HEK293 (cell line): ENCODE measurements around the gene KRTAP5-7.
A peak's percentile ranks its signal among the peaks of the same experiment; 100 is the strongest.
"Not testable (repeated sequence)": the region's sequence is repeated elsewhere in the genome, so short reads cannot be mapped to it uniquely, and the experiment has no call there.

Experiments
- CTCF ChIA-PET: fragments of 350-600 bp; formaldehyde crosslinking; extraction: SDS; loops from one replicate; lab custom pipeline; 2021; ENCODE audit warnings: antibody characterized with exemption; lab: Yijun Ruan, JAX
- POLR2A ChIA-PET: fragments of 300-600 bp; formaldehyde crosslinking; extraction: SDS; loops from one replicate; lab custom pipeline; 2020; ENCODE audit warnings: antibody characterized with exemption, inconsistent platforms; lab: Yijun Ruan, JAX
- H3K27ac ChIP-seq: fragments of 200-500 bp; sonication (Bioruptor generic); 2 replicates; pipeline ENCODE4 v1.5.1; 2014; ENCODE audit warnings: low read depth, low read length, control low read depth, inconsistent platforms; ENCODE audit errors: extremely low read depth
- H3K36me3 ChIP-seq, 2 experiments: fragments of 200-500 bp in 1 of 2; sonication (Bioruptor generic) in 1 of 2; 1 replicate in 1 of 2; 2 replicates in 1 of 2; pipeline ENCODE4 v1.5.1; 2014 to 2017; ENCODE audit warnings: inconsistent platforms in 2 of 2, low read length in 2 of 2; ENCODE audit not compliant: control insufficient read depth in 2 of 2, insufficient read depth in 1 of 2
- H3K4me1 ChIP-seq: fragments of 200-500 bp; sonication (Bioruptor generic); 2 replicates; pipeline ENCODE4 v1.5.1; 2014; ENCODE audit warnings: mild to moderate bottlenecking, low read length, inconsistent platforms; ENCODE audit not compliant: control insufficient read depth, insufficient read depth
- H3K4me3 ChIP-seq: 2 replicates; pipeline ENCODE4 v1.5.1; 2011; ENCODE audit warnings: low read depth, mild to moderate bottlenecking, control low read depth, low read length, moderate library complexity
- H3K9me3 ChIP-seq: fragments of 200-500 bp; sonication (Bioruptor generic); 2 replicates; pipeline ENCODE4 v1.5.1; 2014; ENCODE audit warnings: low read depth, low read length, inconsistent platforms; ENCODE audit not compliant: control insufficient read depth, insufficient read depth
- KLF9 ChIP-seq: fragments of 450-650 bp; formaldehyde crosslinking; IDR thresholded peaks from 2 replicates; pipeline ENCODE4 v1.5.1; 2016; ENCODE audit warnings: missing biosample characterization, missing genetic modification characterization, low read depth
- SALL2 ChIP-seq: fragments of 450-650 bp; formaldehyde crosslinking; IDR thresholded peaks from 2 replicates; pipeline ENCODE4 v1.5.0; 2017; ENCODE audit warnings: missing biosample characterization, mild to moderate bottlenecking, missing genetic modification characterization, borderline replicate concordance
- SCRT2 ChIP-seq: fragments of 450-650 bp; formaldehyde crosslinking; IDR thresholded peaks from 2 replicates; pipeline ENCODE4 v1.5.1; 2016; ENCODE audit warnings: missing biosample characterization, missing genetic modification characterization
- YY2 ChIP-seq: fragments of 450-650 bp; formaldehyde crosslinking; IDR thresholded peaks from 2 replicates; pipeline ENCODE4 v1.5.1; 2016; ENCODE audit warnings: missing biosample characterization, missing genetic modification characterization
- ZBTB48 ChIP-seq: fragments of 450-650 bp; formaldehyde crosslinking; IDR thresholded peaks from 2 replicates; pipeline ENCODE4 v1.5.1; 2016; ENCODE audit warnings: missing biosample characterization, missing genetic modification characterization
- ZNF223 ChIP-seq: fragments of 450-650 bp; formaldehyde crosslinking; IDR thresholded peaks from 2 replicates; pipeline ENCODE4 v1.5.1; 2016; ENCODE audit warnings: missing biosample characterization, missing genetic modification characterization
- ZNF239 ChIP-seq: fragments of 450-650 bp; formaldehyde crosslinking; IDR thresholded peaks from 2 replicates; pipeline ENCODE4 v1.5.1; 2016; ENCODE audit warnings: missing biosample characterization, missing genetic modification characterization
- ZNF248 ChIP-seq: fragments of 450-650 bp; formaldehyde crosslinking; IDR thresholded peaks from 2 replicates; pipeline ENCODE4 v1.5.1; 2017; ENCODE audit warnings: missing biosample characterization, missing genetic modification characterization
- ZNF292 ChIP-seq: fragments of 450-650 bp; formaldehyde crosslinking; IDR thresholded peaks from 2 replicates; pipeline ENCODE4 v1.5.1; 2016; ENCODE audit warnings: low read depth, missing biosample characterization, missing genetic modification characterization, borderline replicate concordance
- ZNF335 ChIP-seq: fragments of 450-650 bp; formaldehyde crosslinking; conservative IDR thresholded peaks from 2 replicates; pipeline ENCODE4 v1.5.1; 2016; ENCODE audit warnings: missing biosample characterization, missing genetic modification characterization
- ZNF350 ChIP-seq: fragments of 450-650 bp; formaldehyde crosslinking; IDR thresholded peaks from 2 replicates; pipeline ENCODE4 v1.5.0; 2017; ENCODE audit warnings: missing biosample characterization, mild to moderate bottlenecking, missing genetic modification characterization
- ZNF548 ChIP-seq: fragments of 450-650 bp; formaldehyde crosslinking; IDR thresholded peaks from 2 replicates; pipeline ENCODE4 v1.5.1; 2016; ENCODE audit warnings: missing biosample characterization, missing genetic modification characterization
- ZNF660 ChIP-seq: fragments of 450-650 bp; IDR thresholded peaks from 2 replicates; pipeline ENCODE4 v1.5.1; 2018; ENCODE audit warnings: missing biosample characterization, mild to moderate bottlenecking, missing genetic modification characterization
- ZNF677 ChIP-seq: fragments of 450-650 bp; IDR thresholded peaks from 2 replicates; pipeline ENCODE4 v1.5.0; 2018; ENCODE audit warnings: missing biosample characterization, mild to moderate bottlenecking, missing genetic modification characterization, moderate library complexity
- ZNF792 ChIP-seq: fragments of 450-650 bp; formaldehyde crosslinking; IDR thresholded peaks from 2 replicates; pipeline ENCODE4 v1.5.1; 2016; ENCODE audit warnings: missing biosample characterization, missing genetic modification characterization
- TF ChIP-seq, protein P1 (sequence below): fragments of 450-650 bp; formaldehyde crosslinking; IDR thresholded peaks from 2 replicates; pipeline ENCODE4 v1.5.1; 2017; ENCODE audit warnings: missing biosample characterization, mild to moderate bottlenecking, missing genetic modification characterization, moderate library complexity
- TF ChIP-seq, protein P2 (sequence below): fragments of 450-650 bp; formaldehyde crosslinking; IDR thresholded peaks from 2 replicates; pipeline ENCODE4 v1.5.1; 2016; ENCODE audit warnings: missing biosample characterization, missing genetic modification characterization, borderline replicate concordance

The KRTAP5-7 gene

DNA sequence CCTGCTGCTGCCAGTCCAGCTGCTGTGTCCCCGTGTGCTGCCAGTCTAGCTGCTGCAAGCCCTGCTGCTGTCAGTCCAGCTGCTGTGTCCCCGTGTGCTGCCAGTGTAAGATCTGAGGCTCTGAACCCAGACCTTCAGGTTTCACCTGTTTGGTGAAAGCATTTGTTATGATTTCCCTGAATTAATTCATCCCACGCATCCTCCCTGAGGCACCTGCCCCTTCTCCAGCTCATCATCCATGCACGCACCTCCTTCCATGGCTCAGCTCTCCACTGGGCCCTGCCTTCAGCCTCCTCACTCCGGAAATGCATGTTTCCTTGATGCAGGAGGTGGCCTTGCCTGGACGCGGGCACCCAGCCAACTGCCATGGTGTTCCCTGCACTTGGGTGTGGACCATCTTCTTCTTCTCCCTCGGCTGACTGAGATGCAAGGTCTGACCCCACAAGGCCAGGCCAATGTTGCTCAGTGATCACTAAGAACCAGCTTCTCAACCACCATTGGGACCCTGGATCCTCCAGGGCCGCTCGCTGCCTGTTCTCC is 39.1 kb downstream of the KRTAP5-7 start:
- no peaks in the 10 kb centered on the region for H3K9me3 ChIP-seq
- H3K4me3 ChIP-seq, result no peak overlapping the region
- H3K27ac ChIP-seq, result no peak overlapping the region
- ChIA-PET POLR2A (no interaction called here), CTCF (no interaction called here)
- no peaks in the 10 kb centered on the region for H3K36me3 ChIP-seq
- TF ChIP-seq ZNF248 (tag by site-specific recombination), result no peak
- no peak for TF ChIP-seq ZNF239 (tag by site-specific recombination)
- no peak for TF ChIP-seq ZNF223
- no peak for TF ChIP-seq KLF9 (tag by site-specific recombination)
- TF ChIP-seq YY2, result no peak
- TF ChIP-seq ZNF292 (tag by site-specific recombination), result no peak
- TF ChIP-seq ZNF335 (tag by site-specific recombination), result no peak
- TF ChIP-seq ZNF350 (tag by site-specific recombination), result no peak
- TF ChIP-seq, protein P1, sequence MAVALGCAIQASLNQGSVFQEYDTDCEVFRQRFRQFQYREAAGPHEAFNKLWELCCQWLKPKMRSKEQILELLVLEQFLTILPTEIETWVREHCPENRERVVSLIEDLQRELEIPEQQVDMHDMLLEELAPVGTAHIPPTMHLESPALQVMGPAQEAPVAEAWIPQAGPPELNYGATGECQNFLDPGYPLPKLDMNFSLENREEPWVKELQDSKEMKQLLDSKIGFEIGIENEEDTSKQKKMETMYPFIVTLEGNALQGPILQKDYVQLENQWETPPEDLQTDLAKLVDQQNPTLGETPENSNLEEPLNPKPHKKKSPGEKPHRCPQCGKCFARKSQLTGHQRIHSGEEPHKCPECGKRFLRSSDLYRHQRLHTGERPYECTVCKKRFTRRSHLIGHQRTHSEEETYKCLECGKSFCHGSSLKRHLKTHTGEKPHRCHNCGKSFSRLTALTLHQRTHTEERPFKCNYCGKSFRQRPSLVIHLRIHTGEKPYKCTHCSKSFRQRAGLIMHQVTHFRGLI (tag by site-specific recombination), result no peak
- no peak for TF ChIP-seq ZNF792 (tag by site-specific recombination)
- TF ChIP-seq, protein P2, sequence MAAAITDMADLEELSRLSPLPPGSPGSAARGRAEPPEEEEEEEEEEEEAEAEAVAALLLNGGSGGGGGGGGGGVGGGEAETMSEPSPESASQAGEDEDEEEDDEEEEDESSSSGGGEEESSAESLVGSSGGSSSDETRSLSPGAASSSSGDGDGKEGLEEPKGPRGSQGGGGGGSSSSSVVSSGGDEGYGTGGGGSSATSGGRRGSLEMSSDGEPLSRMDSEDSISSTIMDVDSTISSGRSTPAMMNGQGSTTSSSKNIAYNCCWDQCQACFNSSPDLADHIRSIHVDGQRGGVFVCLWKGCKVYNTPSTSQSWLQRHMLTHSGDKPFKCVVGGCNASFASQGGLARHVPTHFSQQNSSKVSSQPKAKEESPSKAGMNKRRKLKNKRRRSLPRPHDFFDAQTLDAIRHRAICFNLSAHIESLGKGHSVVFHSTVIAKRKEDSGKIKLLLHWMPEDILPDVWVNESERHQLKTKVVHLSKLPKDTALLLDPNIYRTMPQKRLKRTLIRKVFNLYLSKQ, result no peak
- TF ChIP-seq ZBTB48 (tag by site-specific recombination), result no peak
- no peak for TF ChIP-seq ZNF677 (tag by site-specific recombination)
- TF ChIP-seq ZNF548 (tag by site-specific recombination), result no peak
- TF ChIP-seq ZNF660 (tag by site-specific recombination), result no peak
- no peak for TF ChIP-seq SALL2 (tag by site-specific recombination)
- TF ChIP-seq, all 188 proteins: peak for 0
- no peaks in the 10 kb centered on the region for H3K4me1 ChIP-seq

DNA sequence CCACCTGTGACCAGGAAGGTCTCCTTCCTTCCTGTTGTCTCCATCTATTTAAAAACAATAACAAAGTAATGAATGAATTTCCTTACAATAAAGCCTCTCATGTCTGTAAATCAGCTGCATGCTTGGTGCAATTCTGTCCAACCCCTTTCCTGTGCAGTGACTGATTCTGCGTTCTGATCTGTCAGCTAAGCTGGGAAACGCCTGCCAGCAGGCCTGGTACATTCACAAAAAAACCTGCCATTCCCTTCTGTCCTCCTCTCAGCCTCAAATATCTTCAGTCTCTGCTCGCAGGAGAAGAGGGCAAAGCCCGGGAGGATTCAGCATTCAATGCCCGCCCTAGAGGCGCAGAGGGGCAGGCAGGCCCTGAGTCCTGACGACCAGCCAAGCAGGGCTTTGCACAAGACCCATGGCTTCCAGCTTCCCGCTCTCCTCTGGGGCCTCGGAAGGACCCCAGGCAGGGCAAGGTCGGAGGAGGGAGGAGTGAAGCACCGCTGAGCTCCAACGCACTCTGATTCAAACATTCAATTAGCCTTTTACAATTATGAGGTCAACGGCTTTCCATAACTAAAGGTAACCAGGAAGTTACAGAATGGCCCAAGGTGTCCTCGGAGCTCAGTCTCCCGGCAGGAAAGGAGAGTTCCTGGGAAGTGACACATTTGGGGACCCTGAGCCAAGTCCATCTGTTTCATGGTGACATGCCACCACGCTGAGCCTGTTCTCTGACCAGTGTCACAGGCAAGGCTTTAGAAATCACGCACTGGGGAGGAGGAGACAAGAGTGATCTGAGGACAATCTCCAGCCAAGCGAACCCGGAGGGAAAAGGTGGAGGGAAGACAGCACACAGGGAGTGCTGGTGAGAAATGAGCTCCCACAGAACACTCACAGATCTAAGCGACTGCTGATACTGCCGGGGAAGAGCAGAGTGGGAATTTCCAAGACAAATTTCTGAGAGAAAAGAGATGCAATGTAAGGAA is 39.8 kb downstream of the KRTAP5-7 start:
- H3K27ac ChIP-seq, H3K36me3 ChIP-seq, H3K4me1 ChIP-seq, POLR2A ChIA-PET, H3K9me3 ChIP-seq, H3K4me3 ChIP-seq: not testable (repeated sequence)
- CTCF ChIA-PET, result interaction anchor here (1.4 kb wide), 1 partner anchor 13 kb away, joined by 5 read pairs; no protein-coding TSS in a partner anchor

DNA sequence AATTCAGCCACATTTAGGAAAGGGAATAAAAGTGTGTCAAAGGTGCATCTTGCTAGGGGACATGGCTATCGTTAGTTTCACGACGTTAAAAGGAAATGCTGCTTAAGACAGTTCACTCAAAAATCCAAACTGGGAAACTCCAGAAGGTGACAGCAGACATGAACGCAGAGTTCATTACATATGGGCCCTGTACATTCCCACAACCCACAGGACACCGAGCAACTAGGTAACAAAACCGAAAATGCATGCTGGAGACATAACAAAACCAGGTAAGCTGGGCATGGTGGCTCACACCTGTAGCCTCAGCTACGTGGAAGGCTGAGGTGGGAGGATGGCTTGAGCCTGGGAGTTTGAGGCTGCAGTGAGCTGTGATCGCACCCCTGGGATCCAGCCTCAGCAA is 40.6 kb downstream of the KRTAP5-7 start:
- H3K4me1 ChIP-seq, POLR2A ChIA-PET, H3K9me3 ChIP-seq, H3K36me3 ChIP-seq, H3K27ac ChIP-seq, H3K4me3 ChIP-seq: not testable (repeated sequence)
- TF ChIP-seq SCRT2 (tag by site-specific recombination), result peak; percentile 25; the same call in 1 of the 2 replicates
- CTCF ChIA-PET, result interaction anchor here (0.5 to 1.4 kb wide), 2 partner anchors 12 to 18 kb away, joined by 3 to 5 read pairs; no protein-coding TSS in a partner anchor
